Kidney (tissue), 14 donors: ENCODE data around the gene GALNT12. TPM values are rescaled to one million over a fixed set of nuclear protein-coding genes. Genes with fewer than 3 reads are reported as not detected.
A peak's percentile ranks its signal among the peaks of the same experiment; 100 is the strongest.

Source experiments
- DNase-seq, 5 donors: peaks; one replicate each; pipeline ENCODE4 v3.0.0-alpha.2; 2013 to 2020
- FAIRE-seq: peaks from 2 replicates; lab custom pipeline; 2012; peaks lifted over from hg19 to GRCh38; lab: Jason Lieb, UNC
- H3K27ac ChIP-seq, 2 donors: one replicate each; pipeline ENCODE4 v1.7.0; 2013; ENCODE audit warnings: low read depth in 2 of 2, low read length in 2 of 2, inconsistent platforms in 1 of 2
- H3K27me3 ChIP-seq: one replicate; pipeline ENCODE4 v1.7.1; 2013; ENCODE audit warnings: low read length, inconsistent platforms; ENCODE audit not compliant: control insufficient read depth, insufficient read depth
- H3K36me3 ChIP-seq, 3 donors: one replicate each; pipeline versions ENCODE4 v1.7.0 to v1.7.1; 2013; ENCODE audit warnings: low read length in 3 of 3, control low read depth in 1 of 3, inconsistent platforms in 1 of 3; ENCODE audit not compliant: insufficient read depth in 3 of 3, control insufficient read depth in 2 of 3
- H3K4me1 ChIP-seq, 3 donors: one replicate each; pipeline versions ENCODE4 v1.7.0 to v1.7.1; 2013; ENCODE audit warnings: low read length in 3 of 3, inconsistent platforms in 1 of 3, low read depth in 1 of 3; ENCODE audit not compliant: control insufficient read depth in 2 of 3, insufficient read depth in 2 of 3
- H3K4me3 ChIP-seq, 3 donors: one replicate each; pipeline versions ENCODE4 v1.7.0 to v1.8.1; 2013; ENCODE audit warnings: low read length in 3 of 3, control low read depth in 1 of 3, inconsistent platforms in 1 of 3
- H3K9ac ChIP-seq, 3 donors: one replicate each; pipeline versions ENCODE4 v1.7.0 to v1.7.1; 2013; ENCODE audit warnings: low read length in 3 of 3, control low read depth in 1 of 3, inconsistent platforms in 1 of 3
- H3K9me3 ChIP-seq, 3 donors: one replicate each; pipeline versions ENCODE4 v1.7.0 to v1.7.1; 2013; ENCODE audit warnings: low read length in 3 of 3, control low read depth in 1 of 3, inconsistent platforms in 1 of 3; ENCODE audit not compliant: control insufficient read depth in 2 of 3, insufficient read depth in 1 of 3
- CTCF ChIP-seq: IDR thresholded peaks from 3 replicates; pipeline ENCODE4 v1.5.1; 2012; ENCODE audit warnings: mild to moderate bottlenecking, moderate library complexity, borderline replicate concordance; ENCODE audit not compliant: insufficient read depth; ENCODE audit errors: extremely low read depth
- intact Hi-C: fragments of 100-400 bp; cut with DNase I; formaldehyde crosslinking; loops from one replicate; pipeline ENCODE4 v1.11.1; 2022
- polyA plus RNA-seq: library from polyadenylated mRNA; stranded (reverse); fragments of 350-450 nt; fragmentation: Illumina TruSeq; extraction: RNeasy Lipid Tissue Mini Kit (QIAGEN cat#74804); gene quantifications from one replicate; pipeline ENCODE4 v1.2.3, GENCODE V29; 2014; ENCODE audit warnings: low read depth, low replicate concordance; ENCODE audit not compliant: insufficient read depth
- total RNA-seq: library from RNA; stranded (reverse); fragmentation: NEBNext Ultra II Directional; extraction: Animal tissue kit (Norgen Biotek cat#: 25700); gene quantifications from one replicate; pipeline ENCODE4 v1.2.1, GENCODE V29; 2021
- donor health status: control.
- donor health status: control.
- donor health status: control.
- donor health status: control.
- donor health status: control.
- donor health status: DM: yes; HTN: yes; CAD: no.
- donor health status: Normal renal cell carcinoma (clear cell type).

Gene GALNT12
- total and polyA plus RNA-seq, 2 donors from 2014 or later: 3.6 to 10.8 TPM

- DNase-seq (peak in 1 of 5 donors; percentile 24), FAIRE-seq (no peak)
- Histone ChIP-seq H3K27ac (no peak overlapping the region), H3K36me3 (peaks cover 2 to 4% (median 3%) of the 10 kb centered on the region in 3 donors), H3K9me3 (no peaks in the 10 kb centered on the region), H3K27me3 (no peaks in the 10 kb centered on the region), H3K9ac (no peak overlapping the region), H3K4me1 (peaks cover 5 to 23% (median 20%) of the 10 kb centered on the region in 3 donors), H3K4me3 (no peak overlapping the region)
- intact Hi-C loops: no loop called here
- no peak for TF ChIP-seq CTCF
Measured at GRCh38 chr9:98787766-98788335, 19.6 kb upstream of the GALNT12 start.

- H3K27me3 ChIP-seq: no peaks in the 10 kb centered on the region
- H3K36me3 ChIP-seq: peaks cover 0 to 2% (median 0%) of the 10 kb centered on the region in 3 donors
- intact Hi-C loops: no loop called here
- H3K27ac ChIP-seq: no peak overlapping the region
- no peaks in the 10 kb centered on the region for H3K9me3 ChIP-seq
- FAIRE-seq (no peak), DNase-seq (no peak)
- H3K9ac ChIP-seq: no peak overlapping the region
- H3K4me1 ChIP-seq: peaks cover 5 to 26% (median 24%) of the 10 kb centered on the region in 3 donors
- no peak overlapping the region for H3K4me3 ChIP-seq
- TF ChIP-seq CTCF: no peak
Measured at GRCh38 chr9:98789483-98790133, 17.9 kb upstream of the GALNT12 start.

- H3K27ac ChIP-seq: peak overlapping the region in 1 of 2 donors; percentile 8
- no peak for TF ChIP-seq CTCF
- H3K36me3 ChIP-seq: peaks cover 0 to 1% (median 0%) of the 10 kb centered on the region in 3 donors
- no peak overlapping the region for H3K9ac ChIP-seq
- intact Hi-C loops: no loop called here
- no peaks in the 10 kb centered on the region for H3K9me3 ChIP-seq
- FAIRE-seq (no peak), DNase-seq (peak in 1 of 5 donors; percentile 50)
- H3K4me3 ChIP-seq: no peak overlapping the region
- peaks cover 5 to 31% (median 26%) of the 10 kb centered on the region in 3 donors for H3K4me1 ChIP-seq
- H3K27me3 ChIP-seq: no peaks in the 10 kb centered on the region
Measured at GRCh38 chr9:98790134-98790841, 17.2 kb upstream of the GALNT12 start.
